A375 (cell line): ENCODE data around the gene IQGAP1. TPM values are rescaled to one million over a fixed set of nuclear protein-coding genes. Genes with fewer than 3 reads are reported as not detected.

Source experiments
- small RNA-seq: library from RNA; depleted of rRNA; stranded (forward); fragments of <200 nt; gene quantifications from one replicate; pipeline ENCODE3, GENCODE V24; 2014
- total RNA-seq: library from RNA; depleted of rRNA; stranded (reverse); fragments of >200 nt; shearing (Covaris generic); gene quantifications from 2 replicates; pipeline ENCODE4 v1.2.3, GENCODE V29; 2014; rRNA removed

IQGAP1 gene, protein sequence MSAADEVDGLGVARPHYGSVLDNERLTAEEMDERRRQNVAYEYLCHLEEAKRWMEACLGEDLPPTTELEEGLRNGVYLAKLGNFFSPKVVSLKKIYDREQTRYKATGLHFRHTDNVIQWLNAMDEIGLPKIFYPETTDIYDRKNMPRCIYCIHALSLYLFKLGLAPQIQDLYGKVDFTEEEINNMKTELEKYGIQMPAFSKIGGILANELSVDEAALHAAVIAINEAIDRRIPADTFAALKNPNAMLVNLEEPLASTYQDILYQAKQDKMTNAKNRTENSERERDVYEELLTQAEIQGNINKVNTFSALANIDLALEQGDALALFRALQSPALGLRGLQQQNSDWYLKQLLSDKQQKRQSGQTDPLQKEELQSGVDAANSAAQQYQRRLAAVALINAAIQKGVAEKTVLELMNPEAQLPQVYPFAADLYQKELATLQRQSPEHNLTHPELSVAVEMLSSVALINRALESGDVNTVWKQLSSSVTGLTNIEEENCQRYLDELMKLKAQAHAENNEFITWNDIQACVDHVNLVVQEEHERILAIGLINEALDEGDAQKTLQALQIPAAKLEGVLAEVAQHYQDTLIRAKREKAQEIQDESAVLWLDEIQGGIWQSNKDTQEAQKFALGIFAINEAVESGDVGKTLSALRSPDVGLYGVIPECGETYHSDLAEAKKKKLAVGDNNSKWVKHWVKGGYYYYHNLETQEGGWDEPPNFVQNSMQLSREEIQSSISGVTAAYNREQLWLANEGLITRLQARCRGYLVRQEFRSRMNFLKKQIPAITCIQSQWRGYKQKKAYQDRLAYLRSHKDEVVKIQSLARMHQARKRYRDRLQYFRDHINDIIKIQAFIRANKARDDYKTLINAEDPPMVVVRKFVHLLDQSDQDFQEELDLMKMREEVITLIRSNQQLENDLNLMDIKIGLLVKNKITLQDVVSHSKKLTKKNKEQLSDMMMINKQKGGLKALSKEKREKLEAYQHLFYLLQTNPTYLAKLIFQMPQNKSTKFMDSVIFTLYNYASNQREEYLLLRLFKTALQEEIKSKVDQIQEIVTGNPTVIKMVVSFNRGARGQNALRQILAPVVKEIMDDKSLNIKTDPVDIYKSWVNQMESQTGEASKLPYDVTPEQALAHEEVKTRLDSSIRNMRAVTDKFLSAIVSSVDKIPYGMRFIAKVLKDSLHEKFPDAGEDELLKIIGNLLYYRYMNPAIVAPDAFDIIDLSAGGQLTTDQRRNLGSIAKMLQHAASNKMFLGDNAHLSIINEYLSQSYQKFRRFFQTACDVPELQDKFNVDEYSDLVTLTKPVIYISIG (N-terminal part only)
- 171 and 192 TPM in 2 replicates for total RNA-seq

DNA sequence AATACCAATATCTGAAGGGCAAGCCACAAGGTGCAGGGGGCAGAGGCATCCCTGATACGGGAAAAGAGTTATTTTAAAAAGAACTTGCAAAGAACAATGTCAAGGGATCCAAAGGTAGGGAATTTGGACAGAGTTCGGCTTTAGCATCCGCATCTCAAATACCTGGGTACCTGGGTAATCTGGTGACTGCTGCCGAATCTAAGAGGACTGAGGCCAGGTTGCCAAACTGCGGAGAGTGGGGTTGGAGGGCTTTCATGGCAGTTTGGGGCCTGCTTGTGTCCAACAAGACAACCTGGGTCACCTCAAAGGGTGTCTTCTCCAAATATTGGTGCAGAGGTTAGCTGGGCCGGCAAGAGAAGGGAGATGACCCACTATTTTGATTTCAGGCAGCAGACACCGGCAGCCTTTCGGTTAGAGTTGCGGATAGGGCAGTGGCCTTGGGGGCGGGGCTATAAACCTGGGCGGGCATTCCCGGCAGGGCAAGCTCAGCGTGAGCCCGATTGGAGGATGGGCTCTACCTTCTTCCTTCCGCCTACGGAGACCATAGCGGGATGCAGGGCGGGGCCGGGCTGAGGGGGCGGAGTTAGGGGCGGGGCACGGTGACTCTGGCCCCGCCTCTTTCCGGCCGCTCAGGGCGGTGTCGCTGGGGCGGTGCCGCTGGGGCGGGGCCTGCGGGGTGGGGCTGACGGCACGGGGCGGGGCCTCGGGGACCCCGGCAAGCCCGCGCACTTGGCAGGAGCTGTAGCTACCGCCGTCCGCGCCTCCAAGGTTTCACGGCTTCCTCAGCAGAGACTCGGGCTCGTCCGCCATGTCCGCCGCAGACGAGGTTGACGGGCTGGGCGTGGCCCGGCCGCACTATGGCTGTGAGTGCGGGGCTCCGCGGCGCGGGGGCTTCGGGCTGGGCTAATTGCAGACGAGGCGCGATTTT, at the start of gene IQGAP1:
IQGAP1 (plus strand) TSS at position 709 of the 928 bp plus-strand sequence; CDS start at position 809, 100 bp downstream.

DNA sequence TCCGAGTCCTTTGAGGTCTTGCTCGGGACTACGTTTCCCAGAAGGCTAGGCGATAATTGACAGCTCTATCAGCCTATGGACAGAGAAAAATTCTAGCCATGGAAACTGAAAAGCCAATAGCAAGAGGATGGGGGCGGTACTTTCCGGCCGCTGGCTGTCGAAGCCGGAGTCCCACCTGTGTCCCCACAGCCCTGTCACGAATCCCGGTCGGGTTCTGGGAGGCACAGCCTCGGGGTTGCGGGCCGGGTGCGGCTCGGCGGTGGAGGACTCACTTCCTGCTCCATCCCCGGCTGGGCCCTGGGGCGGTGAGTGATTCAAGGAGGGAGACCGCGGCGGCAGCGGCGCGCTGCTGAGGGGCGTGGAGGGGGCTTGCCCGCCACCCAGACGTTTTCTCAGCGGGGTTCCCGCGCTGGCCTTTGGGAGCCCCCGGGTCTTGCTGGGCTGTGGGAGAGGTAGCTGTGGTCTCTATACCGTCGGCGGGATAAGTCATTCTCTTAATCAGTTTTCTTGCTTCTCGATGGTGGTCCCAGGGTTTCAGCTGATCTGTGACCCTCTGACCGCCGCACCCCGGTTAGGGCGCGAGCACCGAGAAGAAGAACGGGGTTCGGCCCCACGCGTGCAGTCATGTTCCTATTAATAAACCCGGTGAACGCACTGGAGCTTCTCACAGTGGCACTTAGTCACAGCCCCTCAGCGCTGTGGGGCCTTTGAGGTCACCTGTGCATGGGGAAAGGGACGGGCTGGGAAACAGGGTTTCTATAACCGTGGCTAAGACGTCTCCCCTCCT, 35.7 kb upstream of the IQGAP1 start, which contains the start of gene ZNF774:
ZNF774 (plus strand) TSS at position 178 of the 787 bp plus-strand sequence. CDS start 2,377 bp downstream, outside the sequence.

DNA sequence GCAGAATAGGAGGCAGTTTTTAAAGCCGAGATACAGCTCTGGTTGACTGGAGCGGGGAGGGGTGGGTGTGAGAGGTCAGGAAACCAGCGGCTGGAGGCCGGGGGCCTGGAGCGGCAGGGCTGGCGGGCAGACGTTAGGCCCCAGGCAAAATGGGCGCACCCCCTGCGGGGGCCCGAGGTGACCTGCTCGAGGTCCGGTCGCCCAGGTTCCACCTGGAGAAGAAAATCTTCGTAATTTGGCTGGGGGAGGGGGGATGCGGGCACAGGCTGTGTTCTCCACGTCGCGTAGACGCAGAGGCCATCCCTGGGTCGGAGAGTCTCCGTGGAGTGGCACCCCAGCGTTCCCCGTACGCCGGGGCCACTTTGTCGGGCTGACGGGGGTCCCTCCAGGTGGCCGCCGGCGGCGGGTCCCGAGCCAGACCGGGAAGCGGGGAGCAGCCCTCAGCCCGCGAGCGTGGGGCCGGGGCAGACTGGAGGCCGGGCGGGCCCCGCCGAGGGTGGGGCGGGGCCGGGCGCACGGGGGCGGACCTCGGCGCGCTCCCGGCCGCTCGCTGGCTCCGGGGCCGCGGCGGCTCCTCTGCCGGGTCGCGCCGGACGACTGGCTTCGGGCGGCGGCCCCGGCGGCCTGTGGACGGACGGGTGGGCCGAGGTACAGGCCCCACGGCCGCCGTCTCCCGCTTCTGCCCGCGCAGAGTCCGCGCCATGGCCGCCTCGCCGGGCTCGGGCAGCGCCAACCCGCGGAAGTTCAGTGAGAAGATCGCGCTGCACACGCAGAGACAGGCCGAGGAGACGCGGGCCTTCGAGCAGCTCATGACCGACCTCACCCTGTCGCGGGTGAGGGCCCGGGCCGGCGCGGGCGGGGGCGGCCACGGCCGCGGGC, 141.6 kb downstream of the IQGAP1 start, which contains the start of gene CRTC3:
CRTC3 (plus strand) TSS at position 553 of the 879 bp plus-strand sequence; CDS start at position 702, 149 bp downstream.

Small RNAs within 50 kb of the gene (small RNA-seq; reads per million reads assigned to genes)
- gene NDUFA3P4 = not detected

Other genes with a start within 250 kb of the IQGAP1 start
- 11.5 and 23.6 TPM in 2 replicates for gene SEMA4B, start 186.9 kb upstream of the IQGAP1 start, total RNA-seq
- 34.4 and 38.9 TPM in 2 replicates for gene CIB1, start 154.3 kb upstream of the IQGAP1 start, total RNA-seq
- 5.1 and 5.9 TPM in 2 replicates for gene GDPGP1, start 154.0 kb upstream of the IQGAP1 start, total RNA-seq
- gene TTLL13, start 138.7 kb upstream of the IQGAP1 start, total RNA-seq = 0.19 TPM in 1 of 2 replicates, not detected in the other
- gene NGRN, start 122.6 kb upstream of the IQGAP1 start, total RNA-seq = 84.7 and 90.9 TPM in 2 replicates
- 1.2 and 3.4 TPM in 2 replicates for gene ZNF774, start 36.0 kb upstream of the IQGAP1 start, total RNA-seq
- 10.0 and 10.4 TPM in 2 replicates for gene CRTC3, start 141.7 kb downstream of the IQGAP1 start, total RNA-seq